ENCODE measurements around the gene TATDN2.

TATDN2 gene

GRCh38 chr3:10320320-10320677, 72.0 kb downstream of the TATDN2 start:
- peaks cover 7% of the 10 kb centered on the region for H3K4me1 Mint-ChIP-seq
- H3K9me3 Mint-ChIP-seq = no peaks in the 10 kb centered on the region
- peak overlapping the region; percentile 85 to 98 (median 92) for H3K27ac Mint-ChIP-seq
- H3K4me3 Mint-ChIP-seq = peak overlapping the region; percentile 89 to 99 (median 96)
- TF ChIP-seq CTCF (IDR thresholded peaks at IDR 0.05; ENCODE audit: unreplicated experiment in 3 of 3) = no peak
- peaks cover 13% of the 10 kb centered on the region for H3K36me3 Mint-ChIP-seq (ENCODE audit: low read depth)
- H3K27me3 Mint-ChIP-seq (ENCODE audit: low read depth) = peaks cover 16% of the 10 kb centered on the region

DNA sequence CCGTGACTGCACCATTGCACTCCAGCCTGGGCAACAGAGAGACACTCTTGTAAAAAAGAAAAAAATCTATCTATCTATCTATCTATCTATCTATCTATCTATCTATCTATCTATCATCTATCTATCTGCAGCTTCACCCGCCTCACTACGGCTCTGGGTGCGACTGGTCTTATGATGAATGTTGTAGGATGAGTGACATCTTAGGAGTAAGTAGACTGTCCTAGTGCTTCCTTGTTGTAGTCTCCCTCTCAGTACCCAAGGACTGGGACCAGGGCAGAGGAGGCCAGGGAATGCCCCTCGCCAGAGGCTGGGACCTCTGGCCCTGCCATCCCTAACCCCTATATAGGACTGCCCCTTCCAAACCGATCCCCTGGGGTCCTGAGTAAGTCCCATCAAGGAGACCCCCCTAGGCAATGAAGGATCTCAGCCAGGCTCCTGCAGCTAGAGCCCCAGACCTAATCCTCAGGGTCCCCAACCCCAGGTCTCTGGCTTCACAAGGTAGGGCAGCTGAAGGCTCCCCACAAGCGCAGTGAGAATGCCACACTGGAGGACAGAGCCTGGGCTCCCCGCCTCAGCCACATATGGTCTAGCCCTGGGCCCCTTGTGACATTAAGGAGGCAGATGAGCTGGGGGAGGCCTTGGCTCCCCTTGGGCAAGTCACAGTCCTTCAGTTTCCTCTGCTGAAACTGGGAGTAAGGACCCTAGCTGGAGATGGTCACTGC, 73.5 kb downstream of the TATDN2 start:
- Mint-ChIP-seq H3K4me1 (peaks cover 7% of the 10 kb centered on the region), H3K4me3 (peak overlapping the region; percentile 89 to 99 (median 96)), H3K27ac (peak overlapping the region in 2 of 3 experiments; percentile 92 to 98), H3K36me3 (ENCODE audit: low read depth) (peaks cover 13% of the 10 kb centered on the region), H3K27me3 (ENCODE audit: low read depth) (peaks cover 31% of the 10 kb centered on the region), H3K9me3 (no peaks in the 10 kb centered on the region)
- TF ChIP-seq CTCF (IDR thresholded peaks at IDR 0.05; ENCODE audit: unreplicated experiment in 3 of 3) = no peak

DNA sequence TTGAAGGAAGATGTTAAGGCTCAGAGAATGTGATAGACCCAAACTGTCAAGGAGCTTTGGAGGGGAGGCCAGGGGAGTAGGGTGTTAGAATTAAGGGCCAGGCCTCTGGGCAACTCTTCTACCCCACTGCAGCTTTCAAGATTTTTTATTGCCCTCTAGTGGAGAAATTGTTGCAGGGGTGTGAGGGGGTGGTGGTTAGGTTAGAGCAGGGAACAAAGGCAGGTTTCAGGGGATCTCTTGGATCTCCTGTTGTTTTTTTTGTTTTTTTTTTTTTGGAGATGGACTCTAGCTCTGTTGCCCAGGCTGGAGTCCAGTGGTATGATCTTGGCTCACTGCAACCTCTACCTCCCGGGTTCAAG, 74.1 kb downstream of the TATDN2 start:
- Mint-ChIP-seq H3K36me3 (ENCODE audit: low read depth) (peaks cover 10% of the 10 kb centered on the region), H3K4me1 (peaks cover 7% of the 10 kb centered on the region), H3K27ac (no peak overlapping the region), H3K27me3 (ENCODE audit: low read depth) (peaks cover 36% of the 10 kb centered on the region), H3K4me3 (peak overlapping the region; percentile 55 to 96 (median 89)), H3K9me3 (no peaks in the 10 kb centered on the region)
- TF ChIP-seq CTCF (IDR thresholded peaks at IDR 0.05; ENCODE audit: unreplicated experiment in 3 of 3) = no peak

DNA sequence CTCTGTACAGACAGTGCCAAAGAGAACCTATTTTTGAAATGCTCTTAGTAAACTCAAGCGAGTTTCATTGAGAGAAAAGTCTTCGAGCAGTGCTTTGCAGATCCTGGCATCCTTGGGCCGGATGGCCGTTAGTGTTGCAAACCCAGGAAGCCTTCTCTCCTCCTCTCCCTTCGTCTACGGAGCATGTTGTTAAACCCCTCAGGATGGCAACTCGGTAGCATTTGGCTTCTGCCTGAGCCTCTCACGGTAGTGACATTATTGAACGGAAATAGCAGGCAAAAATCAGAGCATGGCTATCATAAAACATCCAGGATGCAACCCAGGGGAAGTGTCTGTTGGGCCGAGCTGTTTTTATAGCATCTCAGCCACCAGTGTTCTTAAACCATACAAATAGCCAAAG, 79.3 kb downstream of the TATDN2 start:
- TF ChIP-seq CTCF (IDR thresholded peaks at IDR 0.05; ENCODE audit: unreplicated experiment in 3 of 3) = no peak
- Mint-ChIP-seq H3K4me3 (no peak overlapping the region), H3K4me1 (no peaks in the 10 kb centered on the region), H3K9me3 (no peaks in the 10 kb centered on the region), H3K27ac (no peak overlapping the region), H3K36me3 (ENCODE audit: low read depth) (no peaks in the 10 kb centered on the region), H3K27me3 (ENCODE audit: low read depth) (peaks cover 89% of the 10 kb centered on the region)

DNA sequence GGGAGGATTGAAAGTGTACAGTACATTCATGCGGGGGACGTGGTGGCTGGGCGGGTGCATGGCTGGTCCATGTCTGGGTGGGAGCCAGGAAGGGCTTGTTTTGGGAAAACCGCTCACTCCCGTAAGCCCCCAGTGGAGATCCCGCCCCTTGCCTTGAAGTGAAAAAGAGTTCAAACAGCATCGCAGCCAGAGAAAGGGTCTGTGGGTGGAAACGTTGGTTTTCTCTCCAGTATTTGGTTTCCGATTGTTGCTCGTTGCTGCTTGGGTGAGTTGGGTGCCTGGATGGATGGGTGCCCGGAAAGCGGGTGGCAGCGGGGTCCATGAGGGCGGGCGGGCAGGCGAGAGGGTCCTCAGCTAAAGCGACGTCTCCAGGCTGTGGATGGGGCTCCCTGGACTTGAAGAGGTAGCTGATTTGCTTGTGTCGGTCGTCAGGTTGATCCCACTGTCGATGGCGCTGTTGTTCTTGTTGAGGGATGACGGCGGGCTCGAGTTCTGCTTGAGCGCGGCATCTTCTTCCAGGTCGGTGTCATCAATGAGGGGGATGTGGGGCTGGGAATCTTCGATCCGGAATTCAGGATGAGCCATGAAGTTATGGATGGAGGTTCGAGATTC, 80.3 kb downstream of the TATDN2 start:
- Mint-ChIP-seq H3K27me3 (ENCODE audit: low read depth) (peaks cover 92% of the 10 kb centered on the region), H3K4me1 (no peaks in the 10 kb centered on the region), H3K4me3 (no peak overlapping the region), H3K27ac (no peak overlapping the region), H3K36me3 (ENCODE audit: low read depth) (no peaks in the 10 kb centered on the region), H3K9me3 (no peaks in the 10 kb centered on the region)
- TF ChIP-seq CTCF (IDR thresholded peaks at IDR 0.05; ENCODE audit: unreplicated experiment in 3 of 3) = no peak

All from nephron (organoid).